K562 (cell line): Measurements from ENCODE around the gene MKNK2. TPM values are rescaled to one million over a fixed set of nuclear protein-coding genes. Genes with fewer than 3 reads are reported as not detected.

ENCODE experiments used
- BMI1 ChIP-seq: fragments of 150-350 bp; IDR thresholded peaks from 2 replicates; pipeline ENCODE4 v1.6.1; 2014; ENCODE audit warnings: low read length
- BRD4 ChIP-seq: fragments of 200-600 bp; sonication (generic); IDR thresholded peaks from 2 replicates; pipeline ENCODE4 v1.6.1; 2017; ENCODE audit warnings: inconsistent platforms
- CREM ChIP-seq: IDR thresholded peaks from 2 replicates; pipeline ENCODE4 v1.6.1; 2014; ENCODE audit warnings: antibody characterized with exemption, low read depth
- EP300 ChIP-seq: IDR thresholded peaks from 2 replicates; pipeline ENCODE4 v1.6.1; 2012; ENCODE audit warnings: low read length, improper control_type of control experiment
- FOXK2 ChIP-seq, 2 experiments: fragments of 450-650 bp; IDR thresholded peaks in 1 of 2; conservative IDR thresholded peaks in 1 of 2; 2 replicates each; pipeline ENCODE4 v1.6.1; 2016; ENCODE audit warnings: low read depth in 2 of 2, mild to moderate bottlenecking in 1 of 2
- GABPB2 ChIP-seq: fragments of 250-450 bp; sonication (Bioruptor Pico); conservative IDR thresholded peaks from 2 replicates; pipeline ENCODE4 v1.5.1; 2021; ENCODE audit warnings: mild to moderate bottlenecking
- GMEB1 ChIP-seq: fragments of 250-450 bp; sonication (Bioruptor Pico); IDR thresholded peaks from 2 replicates; pipeline ENCODE4 v1.4.0; 2020; ENCODE audit warnings: mild to moderate bottlenecking
- NUFIP1 ChIP-seq: fragments of 450-650 bp; IDR thresholded peaks from 2 replicates; pipeline ENCODE4 v1.6.1; 2018; ENCODE audit not compliant: partially characterized antibody
- RBM25 ChIP-seq: fragments of 200-400 bp; formaldehyde crosslinking; IDR thresholded peaks from 2 replicates; pipeline ENCODE4 v1.6.1; 2018; ENCODE audit warnings: low read length, low read depth, moderate library complexity; ENCODE audit not compliant: severe bottlenecking
- XRCC5 ChIP-seq: fragments of 200-400 bp; formaldehyde crosslinking; IDR thresholded peaks from 2 replicates; pipeline ENCODE4 v1.6.1; 2017; ENCODE audit warnings: low read depth, mild to moderate bottlenecking, low read length
- ZBTB12 ChIP-seq: fragments of 250-450 bp; sonication (Bioruptor Pico); IDR thresholded peaks from 2 replicates; pipeline ENCODE4 v1.4.0; 2020
- ZNF512 ChIP-seq: IDR thresholded peaks from 2 replicates; pipeline ENCODE4 v1.6.1; 2016; ENCODE audit warnings: missing genetic modification characterization, missing compliant biosample characterization
- polyA plus RNA-seq, 8 experiments: library from polyadenylated mRNA; depleted of rRNA in 4 of 8; stranded (reverse) in 5 of 8; unstranded in 3 of 8; fragments of >200 nt; fragmentation: Nextera tagmentation in 2 of 8; fragmentation: Illumina TruSeq in 1 of 8; extraction: Ambion mirVana in 2 of 8; extraction: Trizol in 1 of 8; gene quantifications; 2 replicates each; pipeline versions ENCODE4 v1.2.1 to v1.2.3, GENCODE V29; 2011 to 2014; ENCODE audit warnings: inconsistent platforms in 1 of 8, missing spikeins in 1 of 8
- total RNA-seq, 7 experiments: library from RNA; depleted of rRNA in 6 of 7; stranded (reverse); fragments of >200 nt in 6 of 7; fragmentation: Illumina TruSeq in 2 of 7; extraction: Trizol in 2 of 7; gene quantifications; 2 replicates each; pipeline versions ENCODE4 v1.2.1 to v1.2.3, GENCODE V29; 2011 to 2021; ENCODE audit warnings: low replicate concordance in 1 of 7
- TF ChIP-seq, protein P1 (sequence below): sonication (generic); formaldehyde crosslinking; IDR thresholded peaks from 2 replicates; pipeline ENCODE4 v1.8.1; 2023; ENCODE audit warnings: mild to moderate bottlenecking, missing genetic modification reagents
- TF ChIP-seq, protein P2 (sequence below): fragments of 450-650 bp; IDR thresholded peaks from 2 replicates; pipeline ENCODE4 v1.7.0; 2016; ENCODE audit warnings: borderline replicate concordance
- TF ChIP-seq, protein P3 (sequence below): fragments of 150-350 bp; IDR thresholded peaks from 2 replicates; pipeline ENCODE4 v1.6.1; 2014; ENCODE audit warnings: low read depth, mild to moderate bottlenecking, low read length, borderline replicate concordance

MKNK2 gene
- total and polyA plus RNA-seq, 9 of the 15 experiments (the other 6 are each of a cell fraction or from before 2014, with no cell fraction given), result 5.1 to 191 (median 51.9) TPM

- TF ChIP-seq, protein P1, sequence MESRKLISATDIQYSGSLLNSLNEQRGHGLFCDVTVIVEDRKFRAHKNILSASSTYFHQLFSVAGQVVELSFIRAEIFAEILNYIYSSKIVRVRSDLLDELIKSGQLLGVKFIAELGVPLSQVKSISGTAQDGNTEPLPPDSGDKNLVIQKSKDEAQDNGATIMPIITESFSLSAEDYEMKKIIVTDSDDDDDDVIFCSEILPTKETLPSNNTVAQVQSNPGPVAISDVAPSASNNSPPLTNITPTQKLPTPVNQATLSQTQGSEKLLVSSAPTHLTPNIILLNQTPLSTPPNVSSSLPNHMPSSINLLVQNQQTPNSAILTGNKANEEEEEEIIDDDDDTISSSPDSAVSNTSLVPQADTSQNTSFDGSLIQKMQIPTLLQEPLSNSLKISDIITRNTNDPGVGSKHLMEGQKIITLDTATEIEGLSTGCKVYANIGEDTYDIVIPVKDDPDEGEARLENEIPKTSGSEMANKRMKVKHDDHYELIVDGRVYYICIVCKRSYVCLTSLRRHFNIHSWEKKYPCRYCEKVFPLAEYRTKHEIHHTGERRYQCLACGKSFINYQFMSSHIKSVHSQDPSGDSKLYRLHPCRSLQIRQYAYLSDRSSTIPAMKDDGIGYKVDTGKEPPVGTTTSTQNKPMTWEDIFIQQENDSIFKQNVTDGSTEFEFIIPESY (CRISPR knock-in tag), result no peak; the same call in 1 of the 2 replicates
- TF ChIP-seq RBM25 (peak; percentile 64), ZBTB12 (CRISPR knock-in tag) (no peak), GABPB2 (CRISPR knock-in tag) (no peak), FOXK2 (conservative IDR thresholded peaks at IDR 0.05 in 1 of 2, IDR thresholded peaks at IDR 0.05 in 1 of 2; ENCODE audit: low read depth in 2 of 2) (no peak), NUFIP1 (no peak), BRD4 (no peak), BMI1 (peak; percentile 82; the same call in 1 of the 2 replicates), EP300 (no peak), ZNF512 (no peak), XRCC5 (no peak; the same call in 1 of the 2 replicates), CREM (peak; percentile 64; the same call in 1 of the 2 replicates), GMEB1 (no peak)
- TF ChIP-seq, protein P2, sequence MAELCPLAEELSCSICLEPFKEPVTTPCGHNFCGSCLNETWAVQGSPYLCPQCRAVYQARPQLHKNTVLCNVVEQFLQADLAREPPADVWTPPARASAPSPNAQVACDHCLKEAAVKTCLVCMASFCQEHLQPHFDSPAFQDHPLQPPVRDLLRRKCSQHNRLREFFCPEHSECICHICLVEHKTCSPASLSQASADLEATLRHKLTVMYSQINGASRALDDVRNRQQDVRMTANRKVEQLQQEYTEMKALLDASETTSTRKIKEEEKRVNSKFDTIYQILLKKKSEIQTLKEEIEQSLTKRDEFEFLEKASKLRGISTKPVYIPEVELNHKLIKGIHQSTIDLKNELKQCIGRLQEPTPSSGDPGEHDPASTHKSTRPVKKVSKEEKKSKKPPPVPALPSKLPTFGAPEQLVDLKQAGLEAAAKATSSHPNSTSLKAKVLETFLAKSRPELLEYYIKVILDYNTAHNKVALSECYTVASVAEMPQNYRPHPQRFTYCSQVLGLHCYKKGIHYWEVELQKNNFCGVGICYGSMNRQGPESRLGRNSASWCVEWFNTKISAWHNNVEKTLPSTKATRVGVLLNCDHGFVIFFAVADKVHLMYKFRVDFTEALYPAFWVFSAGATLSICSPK, result no peak
- TF ChIP-seq, protein P3, sequence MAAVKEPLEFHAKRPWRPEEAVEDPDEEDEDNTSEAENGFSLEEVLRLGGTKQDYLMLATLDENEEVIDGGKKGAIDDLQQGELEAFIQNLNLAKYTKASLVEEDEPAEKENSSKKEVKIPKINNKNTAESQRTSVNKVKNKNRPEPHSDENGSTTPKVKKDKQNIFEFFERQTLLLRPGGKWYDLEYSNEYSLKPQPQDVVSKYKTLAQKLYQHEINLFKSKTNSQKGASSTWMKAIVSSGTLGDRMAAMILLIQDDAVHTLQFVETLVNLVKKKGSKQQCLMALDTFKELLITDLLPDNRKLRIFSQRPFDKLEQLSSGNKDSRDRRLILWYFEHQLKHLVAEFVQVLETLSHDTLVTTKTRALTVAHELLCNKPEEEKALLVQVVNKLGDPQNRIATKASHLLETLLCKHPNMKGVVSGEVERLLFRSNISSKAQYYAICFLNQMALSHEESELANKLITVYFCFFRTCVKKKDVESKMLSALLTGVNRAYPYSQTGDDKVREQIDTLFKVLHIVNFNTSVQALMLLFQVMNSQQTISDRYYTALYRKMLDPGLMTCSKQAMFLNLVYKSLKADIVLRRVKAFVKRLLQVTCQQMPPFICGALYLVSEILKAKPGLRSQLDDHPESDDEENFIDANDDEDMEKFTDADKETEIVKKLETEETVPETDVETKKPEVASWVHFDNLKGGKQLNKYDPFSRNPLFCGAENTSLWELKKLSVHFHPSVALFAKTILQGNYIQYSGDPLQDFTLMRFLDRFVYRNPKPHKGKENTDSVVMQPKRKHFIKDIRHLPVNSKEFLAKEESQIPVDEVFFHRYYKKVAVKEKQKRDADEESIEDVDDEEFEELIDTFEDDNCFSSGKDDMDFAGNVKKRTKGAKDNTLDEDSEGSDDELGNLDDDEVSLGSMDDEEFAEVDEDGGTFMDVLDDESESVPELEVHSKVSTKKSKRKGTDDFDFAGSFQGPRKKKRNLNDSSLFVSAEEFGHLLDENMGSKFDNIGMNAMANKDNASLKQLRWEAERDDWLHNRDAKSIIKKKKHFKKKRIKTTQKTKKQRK, result no peak
These were observed 45.6 kb upstream of the MKNK2 start, which contains the start of gene IZUMO4 (continued) for GRCh38 chr19:2096480-2097202.
